ENCODE results near the gene AUTS2.

The AUTS2 gene

GRCh38 chr7:70494225-70495032 lies 896.2 kb downstream of the AUTS2 start:
- no peak overlapping the region for H3K4me3 ChIP-seq (ENCODE audit: insufficient read length, low read depth)
- H3K27me3 ChIP-seq (ENCODE audit: insufficient read depth, insufficient read length) = no peaks in the 10 kb centered on the region
- H3K36me3 ChIP-seq (ENCODE audit: insufficient read depth, insufficient read length, low read length) = no peaks in the 10 kb centered on the region
- no peaks in the 10 kb centered on the region for H3K4me1 ChIP-seq (ENCODE audit: insufficient read depth, insufficient read length)
- H3K9ac ChIP-seq (ENCODE audit: insufficient read length, low read depth) = no peak overlapping the region
- no peak for TF ChIP-seq SUZ12 (IDR thresholded peaks at IDR 0.05; ENCODE audit: extremely low read depth, insufficient read depth, insufficient read length)
- TF ChIP-seq ZNF274 (IDR thresholded peaks at IDR 0.05; ENCODE audit: low read depth, low read length) = no peak
- no peak for TF ChIP-seq YY1 (IDR thresholded peaks at IDR 0.05; ENCODE audit: insufficient read depth, insufficient read length)
- no peaks in the 10 kb centered on the region for H3K9me3 ChIP-seq (ENCODE audit: insufficient read depth, low read length)
- no peak for DNase-seq (ENCODE audit: low read depth, low spot score)

DNA sequence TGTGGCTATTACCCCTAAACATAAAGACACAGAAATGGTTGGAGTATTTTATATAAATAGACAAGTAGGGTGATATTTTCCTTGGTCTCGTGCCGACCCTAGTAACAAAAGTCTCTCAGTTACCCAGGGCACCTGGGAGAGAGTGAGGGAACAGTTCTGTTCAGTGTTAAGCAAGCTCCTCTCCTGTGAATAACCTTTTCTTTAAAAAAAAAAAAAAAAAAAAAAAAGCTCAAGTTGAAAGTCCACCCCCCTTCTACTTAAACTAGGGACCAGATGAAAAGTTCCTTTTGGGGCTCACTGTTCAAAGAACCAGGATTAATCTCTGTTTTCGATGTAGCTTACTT lies 896.7 kb downstream of the AUTS2 start:
- TF ChIP-seq ZNF274 (IDR thresholded peaks at IDR 0.05; ENCODE audit: low read depth, low read length) (no peak), YY1 (IDR thresholded peaks at IDR 0.05; ENCODE audit: insufficient read depth, insufficient read length) (no peak), SUZ12 (IDR thresholded peaks at IDR 0.05; ENCODE audit: extremely low read depth, insufficient read depth, insufficient read length) (no peak)
- H3K4me1 ChIP-seq (ENCODE audit: insufficient read depth, insufficient read length) = no peaks in the 10 kb centered on the region
- no peak overlapping the region for H3K9ac ChIP-seq (ENCODE audit: insufficient read length, low read depth)
- H3K36me3 ChIP-seq (ENCODE audit: insufficient read depth, insufficient read length, low read length) = no peaks in the 10 kb centered on the region
- no peak overlapping the region for H3K4me3 ChIP-seq (ENCODE audit: insufficient read length, low read depth)
- DNase-seq (ENCODE audit: low read depth, low spot score) = no peak
- no peaks in the 10 kb centered on the region for H3K27me3 ChIP-seq (ENCODE audit: insufficient read depth, insufficient read length)
- H3K9me3 ChIP-seq (ENCODE audit: insufficient read depth, low read length) = no peaks in the 10 kb centered on the region

DNA sequence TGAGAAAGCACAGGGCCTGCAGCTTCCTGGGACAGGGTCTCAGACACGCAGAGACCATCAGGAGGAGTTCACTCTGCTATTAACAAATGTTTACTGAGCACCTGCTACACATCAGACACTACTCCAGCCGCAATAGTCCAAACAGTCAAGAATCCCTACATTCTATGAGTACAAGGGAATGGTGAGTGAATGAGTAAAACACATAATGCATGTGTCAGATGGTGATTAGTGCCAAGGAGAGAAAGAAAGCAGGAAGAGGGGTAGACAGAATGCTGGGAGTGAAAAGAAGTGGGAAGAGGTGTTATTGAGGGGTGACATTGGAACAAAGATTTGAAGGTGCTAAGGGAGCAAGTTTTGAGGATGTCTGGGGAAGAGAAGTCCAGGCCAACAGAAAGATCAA lies 899.5 kb downstream of the AUTS2 start:
- no peaks in the 10 kb centered on the region for H3K4me1 ChIP-seq (ENCODE audit: insufficient read depth, insufficient read length)
- no peak for TF ChIP-seq YY1 (IDR thresholded peaks at IDR 0.05; ENCODE audit: insufficient read depth, insufficient read length)
- TF ChIP-seq SUZ12 (IDR thresholded peaks at IDR 0.05; ENCODE audit: extremely low read depth, insufficient read depth, insufficient read length) = no peak
- TF ChIP-seq ZNF274 (IDR thresholded peaks at IDR 0.05; ENCODE audit: low read depth, low read length) = no peak
- DNase-seq (ENCODE audit: low read depth, low spot score) = no peak

DNA sequence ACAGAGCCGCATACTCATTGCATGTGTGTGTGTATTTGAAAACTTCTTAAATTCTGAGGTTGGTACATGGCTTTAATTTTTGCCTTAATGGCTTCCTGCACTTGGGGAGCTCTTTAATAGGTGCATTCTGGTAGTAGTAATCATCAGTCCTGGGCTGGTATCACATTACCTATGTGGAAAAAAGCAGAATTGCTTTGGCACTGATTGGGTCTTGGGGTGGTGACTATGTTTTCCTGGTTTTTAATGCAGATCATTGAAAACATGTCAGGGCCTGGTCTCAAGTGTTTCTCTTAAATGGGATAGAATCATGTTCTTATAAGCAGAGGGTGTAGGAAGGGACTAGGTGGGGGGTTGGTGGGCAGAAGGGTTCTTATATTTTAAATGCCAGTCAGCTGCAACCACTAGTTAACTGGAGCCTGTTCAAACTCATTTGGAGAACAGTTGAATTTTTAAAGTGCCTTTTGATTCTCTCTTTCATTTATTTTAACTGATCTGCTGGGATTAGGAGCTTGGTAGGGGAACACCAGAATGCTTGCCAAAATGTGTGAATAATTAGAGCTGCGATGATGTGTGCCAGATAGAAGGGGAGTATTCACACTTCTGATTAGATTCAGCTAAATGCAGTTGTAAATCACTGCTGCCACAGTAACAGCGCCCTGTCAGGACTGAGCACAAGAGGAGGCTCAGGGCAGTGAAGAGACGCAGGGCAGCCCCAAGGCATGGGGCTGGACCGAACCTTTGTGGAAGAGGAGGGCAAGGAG lies 900.1 kb downstream of the AUTS2 start:
- TF ChIP-seq ZNF274 (IDR thresholded peaks at IDR 0.05; ENCODE audit: low read depth, low read length) = no peak
- TF ChIP-seq YY1 (IDR thresholded peaks at IDR 0.05; ENCODE audit: insufficient read depth, insufficient read length) = no peak
- TF ChIP-seq SUZ12 (IDR thresholded peaks at IDR 0.05; ENCODE audit: extremely low read depth, insufficient read depth, insufficient read length) = no peak
- Histone ChIP-seq H3K4me3 (ENCODE audit: insufficient read length, low read depth) (no peak overlapping the region), H3K36me3 (ENCODE audit: insufficient read depth, insufficient read length, low read length) (no peaks in the 10 kb centered on the region), H3K4me1 (ENCODE audit: insufficient read depth, insufficient read length) (no peaks in the 10 kb centered on the region), H3K9me3 (ENCODE audit: insufficient read depth, low read length) (no peaks in the 10 kb centered on the region), H3K27me3 (ENCODE audit: insufficient read depth, insufficient read length) (no peaks in the 10 kb centered on the region), H3K9ac (ENCODE audit: insufficient read length, low read depth) (no peak overlapping the region)
- no peak for DNase-seq (ENCODE audit: low read depth, low spot score)

More for the DNA sequence above, 899.5 kb downstream of the AUTS2 start:
- H3K9me3 ChIP-seq (ENCODE audit: insufficient read depth, low read length) = no peaks in the 10 kb centered on the region
- H3K4me3 ChIP-seq (ENCODE audit: insufficient read length, low read depth) = no peak overlapping the region
- no peak overlapping the region for H3K9ac ChIP-seq (ENCODE audit: insufficient read length, low read depth)
- H3K36me3 ChIP-seq (ENCODE audit: insufficient read depth, insufficient read length, low read length) = no peaks in the 10 kb centered on the region
- H3K27me3 ChIP-seq (ENCODE audit: insufficient read depth, insufficient read length) = no peaks in the 10 kb centered on the region

GRCh38 chr7:70500261-70500660 lies 902.0 kb downstream of the AUTS2 start:
- Histone ChIP-seq H3K9ac (ENCODE audit: insufficient read length, low read depth) (no peak overlapping the region), H3K36me3 (ENCODE audit: insufficient read depth, insufficient read length, low read length) (no peaks in the 10 kb centered on the region), H3K9me3 (ENCODE audit: insufficient read depth, low read length) (no peaks in the 10 kb centered on the region), H3K4me1 (ENCODE audit: insufficient read depth, insufficient read length) (no peaks in the 10 kb centered on the region), H3K27me3 (ENCODE audit: insufficient read depth, insufficient read length) (no peaks in the 10 kb centered on the region), H3K4me3 (ENCODE audit: insufficient read length, low read depth) (no peak overlapping the region)
- TF ChIP-seq SUZ12 (IDR thresholded peaks at IDR 0.05; ENCODE audit: extremely low read depth, insufficient read depth, insufficient read length) = no peak
- no peak for TF ChIP-seq ZNF274 (IDR thresholded peaks at IDR 0.05; ENCODE audit: low read depth, low read length)
- no peak for DNase-seq (ENCODE audit: low read depth, low spot score)

- DNase-seq (ENCODE audit: low read depth, low spot score) = no peak
- H3K4me1 ChIP-seq (ENCODE audit: insufficient read depth, insufficient read length) = no peaks in the 10 kb centered on the region
- no peaks in the 10 kb centered on the region for H3K27me3 ChIP-seq (ENCODE audit: insufficient read depth, insufficient read length)
- H3K9me3 ChIP-seq (ENCODE audit: insufficient read depth, low read length) = no peaks in the 10 kb centered on the region
- no peak for TF ChIP-seq YY1 (IDR thresholded peaks at IDR 0.05; ENCODE audit: insufficient read depth, insufficient read length)
- TF ChIP-seq ZNF274 (IDR thresholded peaks at IDR 0.05; ENCODE audit: low read depth, low read length) = no peak
- no peaks in the 10 kb centered on the region for H3K36me3 ChIP-seq (ENCODE audit: insufficient read depth, insufficient read length, low read length)
- no peak overlapping the region for H3K9ac ChIP-seq (ENCODE audit: insufficient read length, low read depth)
- no peak overlapping the region for H3K4me3 ChIP-seq (ENCODE audit: insufficient read length, low read depth)
Measured at GRCh38 chr7:70502117-70502863, 904.0 kb downstream of the AUTS2 start.

- Histone ChIP-seq H3K4me3 (ENCODE audit: insufficient read length, low read depth) (no peak overlapping the region), H3K27me3 (ENCODE audit: insufficient read depth, insufficient read length) (no peaks in the 10 kb centered on the region), H3K9me3 (ENCODE audit: insufficient read depth, low read length) (no peaks in the 10 kb centered on the region), H3K9ac (ENCODE audit: insufficient read length, low read depth) (no peak overlapping the region), H3K36me3 (ENCODE audit: insufficient read depth, insufficient read length, low read length) (no peaks in the 10 kb centered on the region), H3K4me1 (ENCODE audit: insufficient read depth, insufficient read length) (no peaks in the 10 kb centered on the region)
- TF ChIP-seq YY1 (IDR thresholded peaks at IDR 0.05; ENCODE audit: insufficient read depth, insufficient read length) (no peak), ZNF274 (IDR thresholded peaks at IDR 0.05; ENCODE audit: low read depth, low read length) (no peak), SUZ12 (IDR thresholded peaks at IDR 0.05; ENCODE audit: extremely low read depth, insufficient read depth, insufficient read length) (no peak)
- DNase-seq (ENCODE audit: low read depth, low spot score) = no peak
Measured at GRCh38 chr7:70504254-70504653, 906.0 kb downstream of the AUTS2 start.
